ENCODE measurements around the gene CCNJ. TPM values are rescaled to one million over a fixed set of nuclear protein-coding genes. Genes with fewer than 3 reads are reported as not detected.

CCNJ gene
- total and polyA plus RNA-seq, 9 of the 15 experiments (the other 6 are each of a cell fraction or from before 2014, with no cell fraction given) = 0.69 to 15.7 (median 9.2) TPM

DNA sequence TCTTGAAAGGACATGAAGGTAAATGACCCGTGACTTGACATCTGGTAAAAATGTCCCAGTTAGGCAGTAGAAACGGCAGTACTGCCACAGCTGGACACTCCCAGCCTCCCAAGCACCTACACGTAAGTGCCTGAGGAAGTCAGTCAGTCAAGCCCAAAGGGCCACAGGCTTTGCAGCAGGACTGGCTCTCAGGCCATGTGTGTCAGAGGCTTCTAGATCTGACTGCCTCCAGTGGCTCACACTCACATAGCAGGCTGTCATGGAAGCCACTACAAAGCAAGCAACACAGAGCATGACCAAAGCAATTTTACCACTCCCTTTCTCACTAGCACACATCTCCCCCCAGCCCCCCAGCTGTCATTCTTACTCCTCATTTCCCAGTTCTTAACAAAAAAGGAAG, 17.8 kb upstream of the CCNJ start (continued):
- TF ChIP-seq HIVEP1 (CRISPR knock-in tag; IDR thresholded peaks at IDR 0.05) (no peak), ZNF780A (CRISPR knock-in tag; IDR thresholded peaks at IDR 0.05) (no peak), RB1 (IDR thresholded peaks at IDR 0.05; ENCODE audit: low read depth) (no peak), KAT7 (CRISPR knock-in tag; IDR thresholded peaks at IDR 0.05; ENCODE audit: borderline replicate concordance) (no peak), SIN3B (IDR thresholded peaks at IDR 0.05; ENCODE audit: low read depth) (no peak), NFIX (CRISPR knock-in tag; IDR thresholded peaks at IDR 0.05; ENCODE audit: low read depth) (no peak), NEUROD1 (IDR thresholded peaks at IDR 0.05; ENCODE audit: borderline replicate concordance, low read depth, low read length, partially characterized antibody) (no peak), POLR2H (tag; IDR thresholded peaks at IDR 0.05; ENCODE audit: low read depth) (no peak), ZNF707 (CRISPR knock-in tag; conservative IDR thresholded peaks at IDR 0.05) (no peak), ZNF146 (CRISPR knock-in tag; IDR thresholded peaks at IDR 0.05; ENCODE audit: unreplicated experiment) (no peak), NFE2L1 (tag; IDR thresholded peaks at IDR 0.05; ENCODE audit: borderline replicate concordance, low read depth) (no peak), MAZ (CRISPR knock-in tag; conservative IDR thresholded peaks at IDR 0.05 in 1 of 2, IDR thresholded peaks at IDR 0.05 in 1 of 2) (no peak), YY1 (IDR thresholded peaks at IDR 0.05; ENCODE audit: borderline replicate concordance in 1 of 3, control insufficient read depth in 1 of 3, extremely low read depth in 1 of 3, insufficient read depth in 3 of 3, insufficient read length in 1 of 3, insufficient replicate concordance in 2 of 3, low read depth in 1 of 3, low read length in 2 of 3) (peak in 1 of 3 experiments; percentile 22)
- TF ChIP-seq, protein P1, sequence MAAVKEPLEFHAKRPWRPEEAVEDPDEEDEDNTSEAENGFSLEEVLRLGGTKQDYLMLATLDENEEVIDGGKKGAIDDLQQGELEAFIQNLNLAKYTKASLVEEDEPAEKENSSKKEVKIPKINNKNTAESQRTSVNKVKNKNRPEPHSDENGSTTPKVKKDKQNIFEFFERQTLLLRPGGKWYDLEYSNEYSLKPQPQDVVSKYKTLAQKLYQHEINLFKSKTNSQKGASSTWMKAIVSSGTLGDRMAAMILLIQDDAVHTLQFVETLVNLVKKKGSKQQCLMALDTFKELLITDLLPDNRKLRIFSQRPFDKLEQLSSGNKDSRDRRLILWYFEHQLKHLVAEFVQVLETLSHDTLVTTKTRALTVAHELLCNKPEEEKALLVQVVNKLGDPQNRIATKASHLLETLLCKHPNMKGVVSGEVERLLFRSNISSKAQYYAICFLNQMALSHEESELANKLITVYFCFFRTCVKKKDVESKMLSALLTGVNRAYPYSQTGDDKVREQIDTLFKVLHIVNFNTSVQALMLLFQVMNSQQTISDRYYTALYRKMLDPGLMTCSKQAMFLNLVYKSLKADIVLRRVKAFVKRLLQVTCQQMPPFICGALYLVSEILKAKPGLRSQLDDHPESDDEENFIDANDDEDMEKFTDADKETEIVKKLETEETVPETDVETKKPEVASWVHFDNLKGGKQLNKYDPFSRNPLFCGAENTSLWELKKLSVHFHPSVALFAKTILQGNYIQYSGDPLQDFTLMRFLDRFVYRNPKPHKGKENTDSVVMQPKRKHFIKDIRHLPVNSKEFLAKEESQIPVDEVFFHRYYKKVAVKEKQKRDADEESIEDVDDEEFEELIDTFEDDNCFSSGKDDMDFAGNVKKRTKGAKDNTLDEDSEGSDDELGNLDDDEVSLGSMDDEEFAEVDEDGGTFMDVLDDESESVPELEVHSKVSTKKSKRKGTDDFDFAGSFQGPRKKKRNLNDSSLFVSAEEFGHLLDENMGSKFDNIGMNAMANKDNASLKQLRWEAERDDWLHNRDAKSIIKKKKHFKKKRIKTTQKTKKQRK (IDR thresholded peaks at IDR 0.05; ENCODE audit: borderline replicate concordance, low read depth, low read length) = no peak
- TF ChIP-seq, protein P2, sequence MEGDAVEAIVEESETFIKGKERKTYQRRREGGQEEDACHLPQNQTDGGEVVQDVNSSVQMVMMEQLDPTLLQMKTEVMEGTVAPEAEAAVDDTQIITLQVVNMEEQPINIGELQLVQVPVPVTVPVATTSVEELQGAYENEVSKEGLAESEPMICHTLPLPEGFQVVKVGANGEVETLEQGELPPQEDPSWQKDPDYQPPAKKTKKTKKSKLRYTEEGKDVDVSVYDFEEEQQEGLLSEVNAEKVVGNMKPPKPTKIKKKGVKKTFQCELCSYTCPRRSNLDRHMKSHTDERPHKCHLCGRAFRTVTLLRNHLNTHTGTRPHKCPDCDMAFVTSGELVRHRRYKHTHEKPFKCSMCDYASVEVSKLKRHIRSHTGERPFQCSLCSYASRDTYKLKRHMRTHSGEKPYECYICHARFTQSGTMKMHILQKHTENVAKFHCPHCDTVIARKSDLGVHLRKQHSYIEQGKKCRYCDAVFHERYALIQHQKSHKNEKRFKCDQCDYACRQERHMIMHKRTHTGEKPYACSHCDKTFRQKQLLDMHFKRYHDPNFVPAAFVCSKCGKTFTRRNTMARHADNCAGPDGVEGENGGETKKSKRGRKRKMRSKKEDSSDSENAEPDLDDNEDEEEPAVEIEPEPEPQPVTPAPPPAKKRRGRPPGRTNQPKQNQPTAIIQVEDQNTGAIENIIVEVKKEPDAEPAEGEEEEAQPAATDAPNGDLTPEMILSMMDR (IDR thresholded peaks at IDR 0.05 in 2 of 3, conservative IDR thresholded peaks at IDR 0.05 in 1 of 3; ENCODE audit: insufficient read depth in 2 of 3, low read depth in 1 of 3, low read length in 3 of 3) = peak in 2 of 3 experiments; percentile 40 to 45; a peak in 4 of 6 replicates
- TF ChIP-seq, protein P3, sequence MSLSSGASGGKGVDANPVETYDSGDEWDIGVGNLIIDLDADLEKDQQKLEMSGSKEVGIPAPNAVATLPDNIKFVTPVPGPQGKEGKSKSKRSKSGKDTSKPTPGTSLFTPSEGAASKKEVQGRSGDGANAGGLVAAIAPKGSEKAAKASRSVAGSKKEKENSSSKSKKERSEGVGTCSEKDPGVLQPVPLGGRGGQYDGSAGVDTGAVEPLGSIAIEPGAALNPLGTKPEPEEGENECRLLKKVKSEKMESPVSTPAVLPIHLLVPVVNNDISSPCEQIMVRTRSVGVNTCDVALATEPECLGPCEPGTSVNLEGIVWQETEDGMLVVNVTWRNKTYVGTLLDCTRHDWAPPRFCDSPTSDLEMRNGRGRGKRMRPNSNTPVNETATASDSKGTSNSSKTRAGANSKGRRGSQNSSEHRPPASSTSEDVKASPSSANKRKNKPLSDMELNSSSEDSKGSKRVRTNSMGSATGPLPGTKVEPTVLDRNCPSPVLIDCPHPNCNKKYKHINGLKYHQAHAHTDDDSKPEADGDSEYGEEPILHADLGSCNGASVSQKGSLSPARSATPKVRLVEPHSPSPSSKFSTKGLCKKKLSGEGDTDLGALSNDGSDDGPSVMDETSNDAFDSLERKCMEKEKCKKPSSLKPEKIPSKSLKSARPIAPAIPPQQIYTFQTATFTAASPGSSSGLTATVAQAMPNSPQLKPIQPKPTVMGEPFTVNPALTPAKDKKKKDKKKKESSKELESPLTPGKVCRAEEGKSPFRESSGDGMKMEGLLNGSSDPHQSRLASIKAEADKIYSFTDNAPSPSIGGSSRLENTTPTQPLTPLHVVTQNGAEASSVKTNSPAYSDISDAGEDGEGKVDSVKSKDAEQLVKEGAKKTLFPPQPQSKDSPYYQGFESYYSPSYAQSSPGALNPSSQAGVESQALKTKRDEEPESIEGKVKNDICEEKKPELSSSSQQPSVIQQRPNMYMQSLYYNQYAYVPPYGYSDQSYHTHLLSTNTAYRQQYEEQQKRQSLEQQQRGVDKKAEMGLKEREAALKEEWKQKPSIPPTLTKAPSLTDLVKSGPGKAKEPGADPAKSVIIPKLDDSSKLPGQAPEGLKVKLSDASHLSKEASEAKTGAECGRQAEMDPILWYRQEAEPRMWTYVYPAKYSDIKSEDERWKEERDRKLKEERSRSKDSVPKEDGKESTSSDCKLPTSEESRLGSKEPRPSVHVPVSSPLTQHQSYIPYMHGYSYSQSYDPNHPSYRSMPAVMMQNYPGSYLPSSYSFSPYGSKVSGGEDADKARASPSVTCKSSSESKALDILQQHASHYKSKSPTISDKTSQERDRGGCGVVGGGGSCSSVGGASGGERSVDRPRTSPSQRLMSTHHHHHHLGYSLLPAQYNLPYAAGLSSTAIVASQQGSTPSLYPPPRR (CRISPR knock-in tag; IDR thresholded peaks at IDR 0.05; ENCODE audit: borderline replicate concordance) = no peak

Measured in K562 (cell line).